COLO668 (cell line): ENCODE measurements around the gene CD200.
"Not testable (repeated sequence)": the region's sequence is repeated elsewhere in the genome, so short reads cannot be mapped to it uniquely, and the experiment has no call there.

Experiments used
- DNase-seq: peaks from one replicate; lab custom pipeline; 2025; ENCODE audit not compliant: unreplicated experiment; lab: John Stamatoyannopoulos, UW

CD200 gene

DNA sequence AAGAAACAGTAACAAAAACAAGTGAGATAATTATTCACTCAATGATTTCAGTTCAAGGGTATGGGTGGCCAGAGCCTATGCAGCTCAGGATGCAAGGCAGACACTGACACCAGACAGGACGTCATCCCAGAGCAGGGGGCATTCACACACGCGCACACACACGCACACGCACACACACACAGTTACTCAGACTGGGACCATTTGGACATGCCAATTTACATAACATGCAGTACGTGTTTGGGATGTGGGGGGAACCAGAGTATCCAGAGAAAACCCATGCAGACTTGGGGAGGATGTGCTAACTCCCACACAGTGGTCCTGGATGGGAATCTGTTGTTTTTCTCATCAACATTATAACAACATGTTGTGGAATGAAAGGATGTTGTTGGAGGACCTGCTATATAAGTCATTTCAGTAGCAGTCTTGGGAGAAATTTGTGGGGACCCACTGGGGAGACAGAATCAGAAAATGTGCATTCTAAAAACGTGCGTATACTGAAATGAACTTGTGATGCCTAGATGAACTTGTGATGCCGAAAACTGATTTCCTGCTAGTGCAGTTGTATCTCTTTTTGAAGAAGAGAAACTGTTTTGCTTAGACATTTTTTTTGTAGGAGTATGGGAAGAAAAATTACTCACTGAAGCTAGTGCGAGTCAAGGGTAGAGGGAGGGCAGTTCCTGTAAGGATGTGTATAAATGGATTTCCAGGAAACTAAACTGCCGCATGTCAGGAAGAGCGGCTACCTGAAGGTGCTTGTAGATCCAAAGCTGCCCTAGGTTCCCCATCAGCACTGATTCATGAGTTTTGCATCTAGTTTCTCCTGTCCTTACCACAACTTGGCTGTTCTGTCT lies 25.2 kb downstream of the CD200 start:
- no peak for DNase-seq

DNA sequence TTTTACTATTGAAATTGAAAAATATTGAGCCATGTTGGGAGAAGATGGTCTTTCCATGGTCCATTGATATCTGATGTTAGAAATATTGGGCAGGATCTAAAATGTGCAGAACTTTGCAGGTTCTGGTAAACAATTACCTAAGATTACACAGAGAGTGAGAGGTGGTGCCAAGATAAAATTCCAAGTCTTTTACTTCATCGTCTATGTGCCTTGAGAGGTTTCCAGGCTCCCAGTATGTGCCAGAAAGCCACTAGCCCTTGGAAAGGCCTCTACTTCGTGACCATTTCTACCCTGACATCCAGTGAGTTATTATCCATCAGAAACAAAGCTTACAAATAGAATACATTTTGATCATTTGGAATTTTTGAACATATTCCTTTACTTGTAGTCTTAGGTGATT lies 27.6 kb downstream of the CD200 start:
- no peak for DNase-seq

- no peak for DNase-seq
These were observed 29.3 kb downstream of the CD200 start for GRCh38 chr3:112362221-112362620.

GRCh38 chr3:112364291-112364690 lies 31.3 kb downstream of the CD200 start:
- no peak for DNase-seq

GRCh38 chr3:112365035-112365434 lies 32.1 kb downstream of the CD200 start:
- DNase-seq: no peak

DNA sequence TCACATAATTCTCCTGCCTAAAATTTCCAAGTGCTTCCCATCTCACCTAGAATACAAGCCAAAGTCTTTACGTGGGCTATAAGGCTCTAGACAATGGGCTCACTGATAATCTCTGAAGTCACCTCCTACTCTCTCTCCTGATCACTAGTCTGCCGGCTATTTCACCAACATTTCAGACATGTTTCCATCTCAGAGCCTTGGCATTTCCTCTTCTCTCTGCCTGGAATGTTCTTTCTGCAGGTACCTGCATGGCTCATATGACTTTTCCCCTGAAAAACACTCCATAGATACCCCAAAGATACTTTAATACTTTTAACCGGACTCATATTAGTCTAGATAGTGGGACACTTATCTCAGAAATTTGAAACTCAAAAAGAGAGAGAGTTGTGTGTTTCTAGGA lies 32.7 kb downstream of the CD200 start:
- no peak for DNase-seq

DNA sequence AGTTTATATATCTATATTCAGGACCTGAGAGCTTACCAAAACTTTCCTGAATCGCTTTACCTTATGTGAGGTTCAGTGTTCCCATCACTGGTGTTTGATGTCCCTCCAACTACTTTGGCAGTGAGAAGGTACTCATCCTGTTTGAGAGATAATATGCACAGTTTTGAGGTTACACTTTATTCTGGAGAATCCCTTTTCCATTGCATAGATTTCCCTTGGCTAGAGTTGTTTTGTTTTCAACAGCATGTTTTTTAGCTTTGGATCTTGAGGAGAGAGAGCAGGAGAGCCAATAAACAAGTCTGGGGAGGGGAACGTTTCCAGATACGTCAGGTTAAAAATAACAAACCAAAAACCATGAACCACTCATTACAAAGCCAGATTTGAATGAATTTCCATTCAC lies 33.6 kb downstream of the CD200 start:
- DNase-seq: no peak

DNA sequence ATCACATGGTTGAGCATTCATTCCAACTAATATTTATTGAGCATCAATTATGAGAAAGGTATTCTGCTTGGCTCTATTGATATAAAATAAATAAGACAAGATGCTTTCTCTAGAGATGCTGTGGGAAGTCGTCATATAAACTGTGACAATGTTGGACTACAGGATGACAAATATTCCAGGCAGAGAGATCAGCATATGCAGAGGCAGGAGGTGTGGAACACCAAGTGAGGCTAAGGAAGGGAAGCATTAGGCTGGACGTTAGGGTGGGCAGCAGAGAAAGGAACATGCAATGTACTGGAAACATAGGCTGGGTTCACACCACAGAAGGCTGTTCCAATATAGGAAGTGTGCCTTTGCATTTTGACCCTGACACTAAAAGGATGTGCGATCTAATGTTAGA lies 38.6 kb downstream of the CD200 start:
- DNase-seq: no peak

- DNase-seq: no peak
These were observed 39.4 kb downstream of the CD200 start for GRCh38 chr3:112372396-112372795.

- no peak for DNase-seq
These were observed 40.5 kb downstream of the CD200 start for GRCh38 chr3:112373476-112373875.

DNA sequence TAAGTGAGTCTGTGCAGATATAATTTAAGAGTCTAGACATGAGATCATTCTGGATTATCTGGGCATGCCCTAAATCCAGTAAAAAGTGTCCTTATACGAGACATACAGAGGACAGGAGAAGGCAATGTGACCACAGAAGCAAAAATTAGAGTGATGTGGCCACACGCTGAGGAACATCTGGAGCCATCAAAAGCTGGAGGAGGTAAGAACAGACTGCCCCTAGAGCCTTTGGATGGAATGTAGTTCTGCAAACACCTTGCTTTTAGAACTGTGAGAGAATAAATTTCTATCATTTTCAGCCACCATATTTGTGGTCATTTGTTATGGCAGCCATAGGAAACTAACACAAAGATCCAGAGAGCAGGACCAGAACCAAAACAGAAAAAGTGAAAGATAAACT lies 41.0 kb downstream of the CD200 start:
- no peak for DNase-seq

DNA sequence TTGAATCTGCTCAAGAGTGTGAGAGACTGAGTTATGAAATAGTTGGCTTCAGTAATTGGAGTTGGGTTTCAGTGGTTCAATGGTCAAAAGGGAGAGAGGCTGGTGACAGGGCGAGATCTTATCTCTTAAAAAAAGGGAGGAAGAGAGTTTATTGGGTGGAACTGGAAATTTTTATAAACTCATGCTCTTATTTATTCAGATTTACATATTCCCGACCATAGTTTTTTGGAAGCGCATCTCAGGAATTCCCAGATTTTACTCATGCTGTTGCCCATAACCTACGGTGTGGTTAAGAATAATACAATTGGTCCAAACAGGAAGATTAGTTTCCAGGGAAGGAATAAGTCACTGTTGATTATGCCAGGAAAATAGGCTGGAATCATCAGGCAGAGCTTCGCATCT lies 41.4 kb downstream of the CD200 start:
- no peak for DNase-seq

DNA sequence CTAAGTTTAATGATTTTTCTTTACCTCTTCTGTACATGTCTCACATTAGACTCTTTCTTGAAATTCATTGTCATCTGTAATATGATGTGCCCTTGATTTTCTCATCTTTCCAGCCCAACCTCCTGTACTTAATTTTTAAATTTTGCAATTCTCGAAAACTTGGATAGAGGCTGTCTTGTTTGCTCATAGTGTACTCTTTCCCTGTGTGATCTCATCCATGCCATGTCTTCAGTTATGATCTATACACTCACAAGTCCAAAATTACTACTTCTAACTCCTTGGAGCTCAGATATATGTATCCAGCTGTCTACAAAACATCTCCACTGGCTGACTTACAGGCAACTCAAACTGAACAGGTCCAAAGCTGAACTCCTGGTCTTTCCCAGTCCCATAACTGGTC lies 42.2 kb downstream of the CD200 start:
- DNase-seq: no peak

GRCh38 chr3:112376241-112376911 lies 43.4 kb downstream of the CD200 start:
- DNase-seq: no peak

DNA sequence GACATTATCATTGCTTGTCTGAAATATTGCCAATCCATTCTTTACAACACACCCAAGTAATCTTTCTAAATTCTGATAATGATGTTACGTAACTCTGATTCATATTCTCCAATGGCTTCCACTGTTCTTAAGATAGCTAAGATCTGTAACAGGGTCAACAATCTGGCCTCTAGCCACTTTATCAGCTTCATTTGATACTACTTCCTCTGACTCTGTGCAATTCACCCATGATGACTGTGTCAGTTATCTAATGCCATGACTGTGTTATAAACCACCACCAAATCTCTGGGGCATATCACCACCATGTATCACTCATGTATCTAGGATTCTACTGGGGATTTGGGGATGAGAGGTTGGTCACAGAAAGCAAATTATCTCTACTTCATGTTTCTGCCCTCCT lies 44.0 kb downstream of the CD200 start:
- no peak for DNase-seq

DNA sequence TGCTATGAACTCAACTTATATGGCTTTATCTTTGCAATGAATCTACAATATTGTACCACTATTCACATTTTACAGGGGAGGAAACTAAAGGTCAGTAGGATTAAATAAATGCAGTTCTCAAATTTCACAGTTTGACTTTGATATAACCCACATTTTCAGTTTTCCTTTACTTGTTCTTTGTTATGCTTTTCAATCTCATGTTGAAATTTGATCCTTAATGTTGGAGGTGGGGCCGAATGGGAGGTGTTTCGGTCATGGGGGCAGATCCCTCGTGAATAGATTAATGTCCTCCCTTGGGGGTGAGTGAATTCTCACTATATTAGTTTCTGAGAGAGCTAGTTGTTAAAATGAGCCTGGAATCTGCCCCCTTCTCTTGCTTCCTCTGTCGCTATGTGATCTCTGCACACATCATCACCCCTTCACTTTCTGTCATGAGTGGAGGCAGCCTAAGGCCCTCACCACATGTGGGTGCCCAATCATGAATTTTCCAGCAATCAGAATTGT lies 44.7 kb downstream of the CD200 start:
- DNase-seq: no peak

DNA sequence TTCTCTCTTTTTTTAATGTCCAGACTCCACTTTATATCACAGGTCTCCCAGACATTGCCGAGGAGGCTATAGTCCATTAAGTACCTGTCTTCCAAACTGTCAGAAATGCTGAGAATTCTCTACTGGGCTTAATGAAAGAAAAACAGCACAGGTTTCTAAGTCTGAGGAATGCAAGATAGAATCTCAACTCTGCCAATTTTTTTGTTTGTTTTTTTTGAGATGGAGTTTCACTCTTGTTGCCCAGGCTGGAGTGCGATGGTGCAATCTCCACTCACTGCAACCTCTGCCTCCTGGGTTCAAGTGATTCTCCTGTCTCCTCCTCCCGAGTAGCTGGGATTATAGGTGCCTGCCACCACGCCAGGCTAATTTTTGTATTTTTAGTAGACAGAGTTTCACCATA lies 45.4 kb downstream of the CD200 start:
- DNase-seq: not testable (repeated sequence)

- DNase-seq: no peak
These were observed 46.2 kb downstream of the CD200 start for GRCh38 chr3:112379020-112379690.

- DNase-seq: no peak
These were observed 49.0 kb downstream of the CD200 start for GRCh38 chr3:112381673-112382542.

DNA sequence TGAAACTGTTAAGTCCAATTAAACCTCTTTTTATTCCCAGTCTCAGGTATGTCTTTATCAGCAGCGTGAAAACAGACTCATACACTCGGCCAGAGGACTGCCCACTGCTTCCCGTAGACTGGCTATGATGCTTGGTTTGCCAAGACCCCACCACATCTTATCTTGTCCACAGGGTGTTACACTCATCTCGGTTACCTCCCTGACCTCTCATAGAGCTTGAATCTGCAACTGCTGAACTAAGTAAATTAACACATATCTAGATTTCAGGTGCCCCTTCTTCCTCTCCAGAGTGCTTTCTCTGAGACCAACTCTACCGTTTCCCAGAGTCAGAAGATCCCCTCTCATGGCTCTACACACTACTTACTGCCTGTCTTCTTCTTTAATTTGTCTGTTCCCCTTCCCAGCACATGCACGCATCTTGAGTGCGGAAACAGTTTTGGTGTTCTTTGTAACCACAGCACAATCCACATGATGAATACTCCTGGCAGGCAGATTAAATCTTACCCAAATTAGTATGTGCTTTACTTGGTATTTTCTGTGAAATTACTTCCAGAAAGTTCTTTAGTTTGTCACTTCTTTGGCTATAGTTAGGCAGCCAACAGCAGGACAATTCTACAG lies 49.7 kb downstream of the CD200 start:
- no peak for DNase-seq
